WTC11 (cell line): Measurements from ENCODE around the gene CYP39A1. TPM values are rescaled to one million over a fixed set of nuclear protein-coding genes. Genes with fewer than 3 reads are reported as not detected.

Experiments used
- ATAC-seq: fragments of 200-7000 bp; cut with Tn5 transposase; 2 replicates; pipeline ENCODE4 v1.10.0; 2021; ENCODE audit warnings: mild to moderate bottlenecking, moderate library complexity
- CTCF ChIA-PET: fragments of 300-600 bp; sonication (Branson Sonifier 250); formaldehyde crosslinking; loops from one replicate; lab custom pipeline; 2021; ENCODE audit warnings: antibody characterized with exemption; lab: Charles Lee
- POLR2A ChIA-PET: fragments of 350-600 bp; sonication (Branson Sonifier 250); formaldehyde crosslinking; loops from one replicate; lab custom pipeline; 2021; ENCODE audit warnings: antibody characterized with exemption; lab: Charles Lee
- DNase-seq: peaks from one replicate; pipeline ENCODE4 v3.0.0; 2021; ENCODE audit warnings: low spot score
- H3K27ac Mint-ChIP-seq: 2 replicates; pipeline ENCODE4 v1.8.0; 2021; ENCODE audit warnings: mixed read lengths
- H3K27me3 Mint-ChIP-seq: 2 replicates; pipeline ENCODE4 v1.8.0; 2021; ENCODE audit warnings: low read depth, mild to moderate bottlenecking, moderate library complexity, mixed read lengths
- H3K36me3 Mint-ChIP-seq: 2 replicates; pipeline ENCODE4 v1.8.0; 2021; ENCODE audit warnings: mixed read lengths
- H3K4me1 Mint-ChIP-seq: 2 replicates; pipeline ENCODE4 v1.8.0; 2022; ENCODE audit warnings: mixed read lengths
- H3K4me3 Mint-ChIP-seq: 2 replicates; pipeline ENCODE4 v1.8.0; 2021; ENCODE audit warnings: mild to moderate bottlenecking, moderate library complexity, mixed read lengths
- H3K9me3 Mint-ChIP-seq: 2 replicates; pipeline ENCODE4 v1.8.0; 2021; ENCODE audit warnings: mixed read lengths
- ATF1 ChIP-seq: sonication (generic); formaldehyde crosslinking; IDR thresholded peaks from 2 replicates; pipeline ENCODE4 v1.8.1; 2023; ENCODE audit warnings: mild to moderate bottlenecking, moderate library complexity, missing genetic modification reagents
- ATF2 ChIP-seq: sonication (generic); formaldehyde crosslinking; IDR thresholded peaks from 2 replicates; pipeline ENCODE4 v1.8.1; 2022; ENCODE audit warnings: low read depth, missing genetic modification reagents, borderline replicate concordance
- CDX4 ChIP-seq: fragments of 250-450 bp; sonication (Bioruptor Pico); IDR thresholded peaks from 2 replicates; pipeline ENCODE4 v1.9.0; 2021; ENCODE audit warnings: moderate library complexity, mild to moderate bottlenecking, inconsistent platforms, borderline replicate concordance
- E2F5 ChIP-seq: sonication (generic); formaldehyde crosslinking; IDR thresholded peaks from 2 replicates; pipeline ENCODE4 v1.8.1; 2022; ENCODE audit warnings: mild to moderate bottlenecking, moderate library complexity, missing genetic modification reagents
- EMX1 ChIP-seq: fragments of 250-450 bp; sonication (Bioruptor Pico); IDR thresholded peaks from 2 replicates; pipeline ENCODE4 v1.8.0; 2021; ENCODE audit warnings: mild to moderate bottlenecking
- FOXJ3 ChIP-seq: sonication (generic); formaldehyde crosslinking; IDR thresholded peaks from 2 replicates; pipeline ENCODE4 v1.9.0; 2021; ENCODE audit warnings: missing genetic modification reagents, mild to moderate bottlenecking, borderline replicate concordance
- FOXP1 ChIP-seq: sonication (generic); formaldehyde crosslinking; IDR thresholded peaks from 2 replicates; pipeline ENCODE4 v1.8.0; 2022; ENCODE audit warnings: missing genetic modification reagents, mild to moderate bottlenecking, moderate library complexity, borderline replicate concordance
- GABPB1 ChIP-seq: sonication (generic); formaldehyde crosslinking; IDR thresholded peaks from 2 replicates; pipeline ENCODE4 v1.8.1; 2023; ENCODE audit warnings: mild to moderate bottlenecking, missing genetic modification reagents
- HMGXB4 ChIP-seq: sonication (generic); formaldehyde crosslinking; IDR thresholded peaks from 2 replicates; pipeline ENCODE4 v1.8.1; 2023; ENCODE audit warnings: mild to moderate bottlenecking, moderate library complexity, missing genetic modification reagents
- JUN ChIP-seq: sonication (generic); formaldehyde crosslinking; IDR thresholded peaks from 2 replicates; pipeline ENCODE4 v1.8.0; 2023; ENCODE audit warnings: mild to moderate bottlenecking, missing genetic modification reagents
- NFATC4 ChIP-seq: fragments of 250-450 bp; sonication (Bioruptor Pico); IDR thresholded peaks from 2 replicates; pipeline ENCODE4 v1.9.0; 2021; ENCODE audit warnings: mild to moderate bottlenecking
- NFE2L1 ChIP-seq: sonication (generic); formaldehyde crosslinking; IDR thresholded peaks from 2 replicates; pipeline ENCODE4 v1.8.1; 2023; ENCODE audit warnings: missing genetic modification reagents
- RELA ChIP-seq: sonication (generic); formaldehyde crosslinking; IDR thresholded peaks from 2 replicates; pipeline ENCODE4 v1.8.1; 2022; ENCODE audit warnings: missing genetic modification reagents, mild to moderate bottlenecking, borderline replicate concordance
- SP1 ChIP-seq: sonication (generic); formaldehyde crosslinking; conservative IDR thresholded peaks from 2 replicates; pipeline ENCODE4 v1.8.1; 2022; ENCODE audit warnings: missing genetic modification reagents
- USF1 ChIP-seq: sonication (generic); formaldehyde crosslinking; IDR thresholded peaks from 2 replicates; pipeline ENCODE4 v1.8.0; 2022; ENCODE audit warnings: mild to moderate bottlenecking, missing genetic modification reagents
- USF2 ChIP-seq: sonication (generic); formaldehyde crosslinking; IDR thresholded peaks from 2 replicates; pipeline ENCODE4 v1.8.1; 2023; ENCODE audit warnings: mild to moderate bottlenecking, missing genetic modification reagents, moderate library complexity
- ZNF219 ChIP-seq: sonication (generic); formaldehyde crosslinking; IDR thresholded peaks from 2 replicates; pipeline ENCODE4 v1.8.0; 2023; ENCODE audit warnings: missing genetic modification reagents, mild to moderate bottlenecking, borderline replicate concordance
- ZNF396 ChIP-seq: fragments of 250-450 bp; sonication (Bioruptor Pico); IDR thresholded peaks from 2 replicates; pipeline ENCODE4 v1.8.0; 2021; ENCODE audit warnings: mild to moderate bottlenecking, moderate library complexity, borderline replicate concordance
- ZNF671 ChIP-seq: fragments of 250-450 bp; sonication (Bioruptor Pico); IDR thresholded peaks from 2 replicates; pipeline ENCODE4 v1.8.0; 2021; ENCODE audit warnings: mild to moderate bottlenecking
- total RNA-seq: library from RNA; stranded (reverse); gene quantifications from 3 replicates; pipeline ENCODE4 v1.2.3, GENCODE V29; 2021

CYP39A1 gene
- total RNA-seq, 1 experiment from 2014 or later: 1.6 TPM

GRCh38 chr6:46652603-46653438, at the start of gene CYP39A1, which contains the start of gene SLC25A27 (continued):
- TF ChIP-seq ATF2 (CRISPR knock-in tag) (no peak), FOXP1 (CRISPR knock-in tag) (peak; percentile 73; the same call in 1 of the 2 replicates), USF2 (CRISPR knock-in tag) (no peak), FOXJ3 (CRISPR knock-in tag) (no peak), SP1 (CRISPR knock-in tag) (0 out of 2 replicates have a peak, but pooled peaks have one; percentile 15), ATF1 (CRISPR knock-in tag) (no peak), EMX1 (CRISPR knock-in tag) (no peak), GABPB1 (CRISPR knock-in tag) (peak; percentile 30), JUN (no peak; the same call in 1 of the 2 replicates), HMGXB4 (CRISPR knock-in tag) (0 out of 2 replicates have a peak, but pooled peaks have one; percentile 49), NFATC4 (CRISPR knock-in tag) (no peak), ZNF671 (no peak), E2F5 (CRISPR knock-in tag) (0 out of 2 replicates have a peak, but pooled peaks have one; percentile 33), CDX4 (CRISPR knock-in tag) (no peak), ZNF396 (no peak), NFE2L1 (CRISPR knock-in tag) (no peak), ZNF219 (CRISPR knock-in tag) (no peak)

GRCh38 chr6:46699970-46700369, 47.4 kb upstream of the CYP39A1 start:
- no peak overlapping the region for H3K27ac Mint-ChIP-seq
- no peak for ATAC-seq
- no peaks in the 10 kb centered on the region for H3K9me3 Mint-ChIP-seq
- H3K4me3 Mint-ChIP-seq: no peak overlapping the region
- no peaks in the 10 kb centered on the region for H3K27me3 Mint-ChIP-seq
- H3K36me3 Mint-ChIP-seq: no peaks in the 10 kb centered on the region
- H3K4me1 Mint-ChIP-seq: no peaks in the 10 kb centered on the region
- POLR2A ChIA-PET: interaction anchor here (0.6 kb wide), 1 partner anchor 231 kb away, joined by 5 read pairs; no protein-coding TSS in a partner anchor
- CTCF ChIA-PET: interaction anchor here (0.7 to 0.8 kb wide), 2 partner anchors 16 to 44 kb away, joined by 3 to 5 read pairs; no protein-coding TSS in a partner anchor
- DNase-seq: no peak
- TF ChIP-seq USF1 (CRISPR knock-in tag) (no peak), E2F5 (CRISPR knock-in tag) (no peak), RELA (CRISPR knock-in tag) (no peak), USF2 (CRISPR knock-in tag) (no peak)
